SU-DHL-6 (cell line): ENCODE measurements around the gene PRPF18.

ENCODE experiments used
- CTCF ChIP-seq: fragments of 200-600 bp; sonication (generic); IDR thresholded peaks from one replicate; pipeline ENCODE4 v1.5.1; 2017; ENCODE audit warnings: antibody characterized with exemption, mild to moderate bottlenecking, low read length, moderate library complexity; ENCODE audit not compliant: insufficient read depth, poor library complexity, severe bottlenecking
- EZH2phosphoT487 ChIP-seq: fragments of 200-600 bp; sonication (generic), shearing (Covaris generic); conservative IDR thresholded peaks from 2 replicates; pipeline ENCODE4 v1.6.1; 2018; ENCODE audit warnings: mild to moderate bottlenecking, antibody characterized with exemption, low read length, moderate library complexity, mixed read lengths

- no peak for TF ChIP-seq CTCF
- TF ChIP-seq EZH2phosphoT487, result no peak
These were observed 26.8 kb downstream of the PRPF18 start for GRCh38 chr10:13613519-13613918.
